HG03354 (cell line): ENCODE measurements around the gene CIC.
A peak's percentile ranks its signal among the peaks of the same experiment; 100 is the strongest.
"Not testable (repeated sequence)": the region's sequence is repeated elsewhere in the genome, so short reads cannot be mapped to it uniquely, and the experiment has no call there.

Experiments
- ATAC-seq: cut with Tn5 transposase; IDR thresholded peaks from one replicate; pipeline ENCODE4 v1.9.1; 2021; ENCODE audit warnings: mild to moderate bottlenecking; ENCODE audit not compliant: unreplicated experiment, poor library complexity, severe bottlenecking

The CIC gene

GRCh38 chr19:42254089-42254849, 14.8 kb upstream of the CIC start:
- ATAC-seq: no peak

- peak; percentile 71 for ATAC-seq
These were observed 13.9 kb upstream of the CIC start, which contains the start of gene ERF for GRCh38 chr19:42254850-42255765. ERF (minus strand) TSS chr19:42255128; CDS start chr19:42254999, 129 bp downstream.

- ATAC-seq: no peak
These were observed 13.0 kb upstream of the CIC start for GRCh38 chr19:42255766-42256745.

GRCh38 chr19:42257842-42258241, 11.2 kb upstream of the CIC start:
- ATAC-seq: not testable (repeated sequence)

GRCh38 chr19:42261763-42262162, 7.3 kb upstream of the CIC start:
- ATAC-seq: no peak

GRCh38 chr19:42266105-42266504, 2.9 kb upstream of the CIC start:
- ATAC-seq: not testable (repeated sequence)

- not testable (repeated sequence) for ATAC-seq
These were observed 2.0 kb upstream of the CIC start for GRCh38 chr19:42266928-42267603.

- ATAC-seq: no peak
These were observed 1.4 kb upstream of the CIC start for GRCh38 chr19:42267644-42268141.

- peak; percentile 62 for ATAC-seq
These were observed 829 bp upstream of the CIC start for GRCh38 chr19:42268142-42268703.

GRCh38 chr19:42269478-42270345, 660 bp downstream of the CIC start:
- no peak for ATAC-seq

GRCh38 chr19:42270346-42271044, 1.4 kb downstream of the CIC start:
- no peak for ATAC-seq

GRCh38 chr19:42271045-42271419, 2.0 kb downstream of the CIC start:
- no peak for ATAC-seq

GRCh38 chr19:42271861-42272534, 2.9 kb downstream of the CIC start:
- no peak for ATAC-seq

- no peak for ATAC-seq
These were observed 3.5 kb downstream of the CIC start for GRCh38 chr19:42272535-42272897.

GRCh38 chr19:42272989-42273406, 3.9 kb downstream of the CIC start:
- ATAC-seq: no peak

- ATAC-seq: no peak
These were observed 4.5 kb downstream of the CIC start for GRCh38 chr19:42273407-42274064.
